Stimulated activated CD4-positive, alpha-beta T cell treated with anti-CD3 and anti-CD28 coated beads, TNF-alpha, amount 100 ng/mL, for 24 hours (primary cell): Measurements from ENCODE around the gene PDXDC1.
"Not testable (repeated sequence)": the region's sequence is repeated elsewhere in the genome, so short reads cannot be mapped to it uniquely, and the experiment has no call there.

Experiments
- DNase-seq, 3 experiments: peaks; one replicate each; pipeline ENCODE4 v3.0.0-alpha.2; 2020; ENCODE audit warnings: low read depth in 3 of 3

Gene PDXDC1

GRCh38 chr16:15012941-15013340 lies 38.1 kb downstream of the PDXDC1 start:
- DNase-seq, result not testable (repeated sequence)

GRCh38 chr16:15015671-15016070 lies 40.8 kb downstream of the PDXDC1 start:
- DNase-seq, result not testable (repeated sequence)

- not testable (repeated sequence) for DNase-seq
Measured at GRCh38 chr16:15016354-15016753, 41.5 kb downstream of the PDXDC1 start.

- not testable (repeated sequence) for DNase-seq
Measured at GRCh38 chr16:15016951-15017580, 42.2 kb downstream of the PDXDC1 start.

GRCh38 chr16:15021429-15021828 lies 46.6 kb downstream of the PDXDC1 start:
- not testable (repeated sequence) for DNase-seq

- peak in 2 of 3 experiments; percentile 10 to 25 for DNase-seq
Measured at GRCh38 chr16:15022194-15022593, 47.4 kb downstream of the PDXDC1 start.

- DNase-seq, result not testable (repeated sequence)
Measured at GRCh38 chr16:15023381-15024077, 48.7 kb downstream of the PDXDC1 start.

GRCh38 chr16:15024858-15025199 lies 50.0 kb downstream of the PDXDC1 start:
- DNase-seq, result not testable (repeated sequence)

GRCh38 chr16:15025234-15025951 lies 50.6 kb downstream of the PDXDC1 start:
- DNase-seq, result not testable (repeated sequence)

GRCh38 chr16:15027051-15027450 lies 52.2 kb downstream of the PDXDC1 start:
- DNase-seq, result not testable (repeated sequence)

- DNase-seq, result not testable (repeated sequence)
Measured at GRCh38 chr16:15027503-15028344, 52.9 kb downstream of the PDXDC1 start.

- not testable (repeated sequence) for DNase-seq
Measured at GRCh38 chr16:15028345-15028715, 53.5 kb downstream of the PDXDC1 start.

- DNase-seq, result not testable (repeated sequence)
Measured at GRCh38 chr16:15028801-15029698, 54.2 kb downstream of the PDXDC1 start.

GRCh38 chr16:15029749-15030148 lies 54.9 kb downstream of the PDXDC1 start:
- not testable (repeated sequence) for DNase-seq

GRCh38 chr16:15031179-15031578 lies 56.4 kb downstream of the PDXDC1 start:
- no peak for DNase-seq

GRCh38 chr16:15031586-15031985 lies 56.8 kb downstream of the PDXDC1 start:
- no peak for DNase-seq

- DNase-seq, result no peak
Measured at GRCh38 chr16:15032547-15033308, 57.9 kb downstream of the PDXDC1 start.

GRCh38 chr16:15033309-15033707 lies 58.5 kb downstream of the PDXDC1 start:
- no peak for DNase-seq

GRCh38 chr16:15034266-15035162 lies 59.7 kb downstream of the PDXDC1 start:
- DNase-seq, result no peak
